HCT116 (cell line): Measurements from ENCODE around the gene CLDN5. TPM values are rescaled to one million over a fixed set of nuclear protein-coding genes. Genes with fewer than 3 reads are reported as not detected.

Experiments
- ATAC-seq: fragments of 200-7000 bp; cut with Tn5 transposase; 2 replicates; pipeline ENCODE4 v1.9.1; 2020; ENCODE audit warnings: mild to moderate bottlenecking, moderate library complexity
- BruUV-seq: library from RNA; stranded (reverse); fragments of 400-500 nt; replicated peaks from 2 replicates; lab custom pipeline; 2021; lab: Mats Ljungman, UMichigan
- CTCF ChIA-PET: fragments of 300-600 bp; sonication (Branson Sonifier 250); formaldehyde crosslinking; loops from one replicate; lab custom pipeline; 2021; ENCODE audit warnings: antibody characterized with exemption; lab: Charles Lee
- POLR2A ChIA-PET: fragments of 300-600, 350-600 bp; sonication (Branson Sonifier 250); formaldehyde crosslinking; loops from one replicate; lab custom pipeline; 2021; ENCODE audit warnings: antibody characterized with exemption; lab: Charles Lee
- RAD21 ChIA-PET, 2 experiments: fragments of 300-600 bp; sonication (Branson Sonifier 250); formaldehyde crosslinking; loops; one replicate each; lab custom pipeline; 2023; ENCODE audit warnings: low total read pairs in 2 of 2; ENCODE audit not compliant: uncharacterized antibody in 2 of 2, unreplicated experiment in 2 of 2, low non-redundant PET in 1 of 2; lab: Charles Lee
- DNase-seq: peaks from one replicate; pipeline ENCODE4 v3.0.0-alpha.2; 2010; ENCODE audit warnings: low read depth, low spot score
- H2AFZ ChIP-seq: fragments of 200-600 bp; shearing (Covaris generic), sonication (generic); 2 replicates; pipeline ENCODE4 v1.6.1; 2017; ENCODE audit warnings: low read depth, mixed run types, mixed read lengths, antibody characterized with exemption, low read length; ENCODE audit not compliant: poor library complexity, severe bottlenecking
- H3K27ac ChIP-seq: 2 replicates; pipeline ENCODE4 v1.5.1; 2012; ENCODE audit warnings: low read depth, low read length
- H3K27me3 ChIP-seq: fragments of 200-600 bp; sonication (generic); 2 replicates; pipeline ENCODE4 v1.6.1; 2016; ENCODE audit warnings: mixed run types, low read length, mixed read lengths; ENCODE audit not compliant: insufficient read depth
- H3K36me3 ChIP-seq, 2 experiments: fragments of 200-500 bp in 1 of 2; fragments of 200-600 bp in 1 of 2; sonication (Bioruptor generic) in 1 of 2; sonication (generic) in 1 of 2; 2 replicates each; pipeline versions ENCODE4 v1.5.1 to v1.6.1; 2014 to 2016; ENCODE audit warnings: low read length in 2 of 2, inconsistent platforms in 1 of 2, mixed read lengths in 1 of 2, mixed run types in 1 of 2; ENCODE audit not compliant: insufficient read depth in 2 of 2, control insufficient read depth in 1 of 2
- H3K4me1 ChIP-seq, 2 experiments: fragments of 200-600 bp in 1 of 2; sonication (generic) in 1 of 2; 2 replicates each; pipeline versions ENCODE4 v1.5.1 to v1.6.1; 2012 to 2017; ENCODE audit warnings: low read length in 2 of 2, inconsistent platforms in 1 of 2, mild to moderate bottlenecking in 1 of 2, mixed read lengths in 1 of 2, mixed run types in 1 of 2, moderate library complexity in 1 of 2; ENCODE audit not compliant: insufficient read depth in 2 of 2, control insufficient read depth in 1 of 2
- H3K4me2 ChIP-seq: fragments of 200-600 bp; sonication (generic); 2 replicates; pipeline ENCODE4 v1.6.1; 2017; ENCODE audit warnings: mixed run types, low read length, mixed read lengths
- H3K4me3 ChIP-seq, 2 experiments: fragments of 200-600 bp in 1 of 2; sonication (generic) in 1 of 2; replicated peaks in 1 of 2; 2 replicates each; pipeline ENCODE4 v1.5.1; 2011 to 2016; ENCODE audit warnings: low read length in 2 of 2, control low read depth in 1 of 2, low read depth in 1 of 2, mild to moderate bottlenecking in 1 of 2, mixed read lengths in 1 of 2, mixed run types in 1 of 2
- H3K79me2 ChIP-seq: fragments of 200-600 bp; sonication (generic); 2 replicates; pipeline ENCODE4 v1.6.1; 2017; ENCODE audit warnings: mild to moderate bottlenecking, mixed run types, low read length, moderate library complexity, mixed read lengths; ENCODE audit not compliant: insufficient read depth
- H3K9ac ChIP-seq: fragments of 200-600 bp; sonication (generic); 2 replicates; pipeline ENCODE4 v1.6.1; 2016; ENCODE audit warnings: low read length, mixed read lengths
- H3K9me2 ChIP-seq: fragments of 200-600 bp; sonication (generic), shearing (Covaris generic); 2 replicates; pipeline ENCODE4 v1.6.1; 2017; ENCODE audit warnings: mixed run types, mild to moderate bottlenecking, moderate library complexity; ENCODE audit not compliant: insufficient read depth
- H3K9me3 ChIP-seq, 2 experiments: fragments of 200-500 bp in 1 of 2; fragments of 200-600 bp in 1 of 2; sonication (Bioruptor generic) in 1 of 2; sonication (generic) in 1 of 2; 2 replicates each; pipeline ENCODE4 v1.6.1; 2014 to 2017; ENCODE audit warnings: low read length in 2 of 2, mixed read lengths in 2 of 2, inconsistent platforms in 1 of 2, low read depth in 1 of 2, mild to moderate bottlenecking in 1 of 2, mixed run types in 1 of 2, moderate library complexity in 1 of 2; ENCODE audit not compliant: control insufficient read depth in 1 of 2, insufficient read depth in 1 of 2
- H4K20me1 ChIP-seq: fragments of 200-600 bp; sonication (generic), shearing (Covaris generic); 2 replicates; pipeline ENCODE4 v1.6.1; 2017; ENCODE audit warnings: mixed run types, mild to moderate bottlenecking, moderate library complexity; ENCODE audit not compliant: insufficient read depth
- CBX3 ChIP-seq: IDR thresholded peaks from 2 replicates; pipeline ENCODE4 v1.6.1; 2012; ENCODE audit warnings: low read depth
- CEBPB ChIP-seq: IDR thresholded peaks from 2 replicates; pipeline ENCODE4 v1.6.1; 2012; ENCODE audit warnings: low read depth
- EGR1 ChIP-seq: IDR thresholded peaks from 2 replicates; pipeline ENCODE4 v1.6.1; 2012; ENCODE audit warnings: low read depth
- EZH2 ChIP-seq: fragments of 200-600 bp; sonication (generic); IDR thresholded peaks from 2 replicates; pipeline ENCODE4 v1.6.1; 2017; ENCODE audit warnings: antibody characterized with exemption, mixed run types
- POLR2A ChIP-seq: IDR thresholded peaks from 2 replicates; pipeline ENCODE4 v1.7.0; 2011; ENCODE audit warnings: borderline replicate concordance; ENCODE audit not compliant: insufficient read depth, insufficient read length; ENCODE audit errors: extremely low read depth
- RAD21 ChIP-seq: IDR thresholded peaks from 2 replicates; pipeline ENCODE4 v1.6.1; 2012; ENCODE audit warnings: low read depth, mild to moderate bottlenecking
- REST ChIP-seq: IDR thresholded peaks from 2 replicates; pipeline ENCODE4 v1.6.1; 2012; ENCODE audit warnings: low read depth
- YY1 ChIP-seq: IDR thresholded peaks from 2 replicates; pipeline ENCODE4 v1.6.1; 2011; ENCODE audit warnings: low read length, low read depth, moderate library complexity, mild to moderate bottlenecking; ENCODE audit not compliant: insufficient replicate concordance; ENCODE audit errors: extremely low read depth
- intact Hi-C: fragments of 100-400 bp; cut with micrococcal nuclease; formaldehyde crosslinking; loops from 2 replicates; pipeline ENCODE4 v1.10.0; 2022
- total RNA-seq: library from RNA; stranded (reverse); gene quantifications from one replicate; pipeline ENCODE4 v1.2.1, GENCODE V29; 2021; ENCODE audit not compliant: unreplicated experiment
- TF ChIP-seq, protein P1 (sequence below), 3 experiments: fragments of 200-600 bp in 1 of 3; sonication (generic) in 1 of 3; IDR thresholded peaks in 2 of 3; conservative IDR thresholded peaks in 1 of 3; 2 replicates each; pipeline ENCODE4 v1.5.1; 2012 to 2017; ENCODE audit warnings: low read depth in 2 of 3, low read length in 2 of 3, antibody characterized with exemption in 1 of 3, borderline replicate concordance in 1 of 3, control low read depth in 1 of 3, mild to moderate bottlenecking in 1 of 3, mixed read lengths in 1 of 3, mixed run types in 1 of 3, moderate library complexity in 1 of 3; ENCODE audit not compliant: insufficient read depth in 1 of 3

CLDN5 gene
- total RNA-seq, 1 experiment from 2014 or later, result 0.32 TPM

GRCh38 chr22:19559956-19560355, 35.7 kb upstream of the CLDN5 start (continued):
- TF ChIP-seq REST (no peak), CBX3 (no peak), CEBPB (no peak), EZH2 (no peak), RAD21 (no peak), EGR1 (no peak), POLR2A (no peak), YY1 (no peak)

- no peaks in the 10 kb centered on the region for H3K9me3 ChIP-seq
- CTCF ChIA-PET, result no interaction called here
- H3K9ac ChIP-seq, result no peak overlapping the region
- POLR2A ChIA-PET, result no interaction called here
- RAD21 ChIA-PET, result no interaction called here
- no peak overlapping the region for H2AFZ ChIP-seq
- BruUV-seq, result no TSS peak
- ATAC-seq (peak; percentile 65), DNase-seq (no peak)
- H3K27ac ChIP-seq, result no peak overlapping the region
- no peak for TF ChIP-seq YY1
- TF ChIP-seq, protein P1, sequence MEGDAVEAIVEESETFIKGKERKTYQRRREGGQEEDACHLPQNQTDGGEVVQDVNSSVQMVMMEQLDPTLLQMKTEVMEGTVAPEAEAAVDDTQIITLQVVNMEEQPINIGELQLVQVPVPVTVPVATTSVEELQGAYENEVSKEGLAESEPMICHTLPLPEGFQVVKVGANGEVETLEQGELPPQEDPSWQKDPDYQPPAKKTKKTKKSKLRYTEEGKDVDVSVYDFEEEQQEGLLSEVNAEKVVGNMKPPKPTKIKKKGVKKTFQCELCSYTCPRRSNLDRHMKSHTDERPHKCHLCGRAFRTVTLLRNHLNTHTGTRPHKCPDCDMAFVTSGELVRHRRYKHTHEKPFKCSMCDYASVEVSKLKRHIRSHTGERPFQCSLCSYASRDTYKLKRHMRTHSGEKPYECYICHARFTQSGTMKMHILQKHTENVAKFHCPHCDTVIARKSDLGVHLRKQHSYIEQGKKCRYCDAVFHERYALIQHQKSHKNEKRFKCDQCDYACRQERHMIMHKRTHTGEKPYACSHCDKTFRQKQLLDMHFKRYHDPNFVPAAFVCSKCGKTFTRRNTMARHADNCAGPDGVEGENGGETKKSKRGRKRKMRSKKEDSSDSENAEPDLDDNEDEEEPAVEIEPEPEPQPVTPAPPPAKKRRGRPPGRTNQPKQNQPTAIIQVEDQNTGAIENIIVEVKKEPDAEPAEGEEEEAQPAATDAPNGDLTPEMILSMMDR (IDR thresholded peaks at IDR 0.05 in 2 of 3, conservative IDR thresholded peaks at IDR 0.05 in 1 of 3; ENCODE audit: borderline replicate concordance in 1 of 3, insufficient read depth in 1 of 3, low read depth in 2 of 3, low read length in 2 of 3), result peak in 2 of 3 experiments; percentile 20 to 26; a peak in 1 of 6 replicates
- H3K4me1 ChIP-seq, result peaks cover 10 to 12% of the 10 kb centered on the region in 2 experiments
- intact Hi-C loops, result no loop called here
- H3K79me2 ChIP-seq, result no peaks in the 10 kb centered on the region
- no peak overlapping the region for H3K4me3 ChIP-seq
- no peaks in the 10 kb centered on the region for H3K9me2 ChIP-seq
- H4K20me1 ChIP-seq, result no peaks in the 10 kb centered on the region
- no peaks in the 10 kb centered on the region for H3K27me3 ChIP-seq
- H3K36me3 ChIP-seq, result no peaks in the 10 kb centered on the region
- no peak overlapping the region for H3K4me2 ChIP-seq
Measured at GRCh38 chr22:19559324-19559811, 35.2 kb upstream of the CLDN5 start.
